Breast epithelium (tissue), 3 donors: ENCODE measurements around the gene DPRX.

ENCODE experiments used
- CTCF ChIP-seq, 3 donors: fragments of 450-650 bp; IDR thresholded peaks; one replicate each; pipeline ENCODE4 v1.5.1; 2016 to 2017; ENCODE audit warnings: antibody characterized with exemption in 3 of 3, mild to moderate bottlenecking in 3 of 3, moderate library complexity in 3 of 3
- POLR2A ChIP-seq: fragments of 450-650 bp; IDR thresholded peaks from one replicate; pipeline ENCODE4 v1.6.1; 2016; ENCODE audit warnings: antibody characterized with exemption, mild to moderate bottlenecking, moderate library complexity

GRCh38 chr19:53634768-53635167 lies 3.0 kb downstream of the DPRX start:
- TF ChIP-seq POLR2A (no peak), CTCF (IDR thresholded peaks at IDR 0.05) (no peak)
